A549 (cell line): ENCODE measurements around the gene ITIH6. TPM values are rescaled to one million over a fixed set of nuclear protein-coding genes. Genes with fewer than 3 reads are reported as not detected.
"Not testable (repeated sequence)": the region's sequence is repeated elsewhere in the genome, so short reads cannot be mapped to it uniquely, and the experiment has no call there.

Source experiments
- ATAC-seq, 2 experiments: fragments of 200-7000 bp in 1 of 2; fragments of >200 bp in 1 of 2; cut with Nextera tagmentation in 1 of 2; cut with Tn5 transposase in 1 of 2; 3 replicates each; pipeline versions ENCODE4 v1.8.0 to v1.9.1; 2018 to 2020; ENCODE audit warnings: mild to moderate bottlenecking in 1 of 2, moderate library complexity in 1 of 2
- CTCF ChIA-PET: fragments of 300-600 bp; sonication (Branson Sonifier 250); formaldehyde crosslinking; extraction: SDS; loops from one replicate; lab custom pipeline; 2021; ENCODE audit warnings: antibody characterized with exemption, inconsistent platforms; lab: Yijun Ruan, JAX
- POLR2A ChIA-PET: fragments of 350-600 bp; formaldehyde crosslinking; extraction: SDS; loops from one replicate; lab custom pipeline; 2021; ENCODE audit warnings: antibody characterized with exemption, inconsistent platforms; lab: Yijun Ruan, JAX
- DNase-seq, 2 experiments: peaks; one replicate each; pipeline versions ENCODE4 v3.0.0 to v3.0.0-alpha.2; 2011 to 2016; ENCODE audit warnings: low read depth in 1 of 2, low spot score in 1 of 2
- FAIRE-seq: peaks from 2 replicates; lab custom pipeline; 2011; peaks lifted over from hg19 to GRCh38; lab: Jason Lieb, UNC
- H3K27ac ChIP-seq, 2 experiments: fragments of >200 bp; sonication (Bioruptor Twin); formaldehyde crosslinking; 3 replicates each; pipeline ENCODE4 v1.5.1; 2016 to 2017
- H3K4me1 ChIP-seq: fragments of >200 bp; sonication (Bioruptor Twin); formaldehyde crosslinking; 3 replicates; pipeline ENCODE4 v1.6.1; 2016
- H3K4me2 ChIP-seq: fragments of >200 bp; sonication (Bioruptor Twin); formaldehyde crosslinking; 3 replicates; pipeline ENCODE4 v1.6.1; 2016
- H3K4me3 ChIP-seq: fragments of >200 bp; sonication (Bioruptor Twin); formaldehyde crosslinking; 3 replicates; pipeline ENCODE4 v1.5.1; 2016
- H3K9me3 ChIP-seq: fragments of >200 bp; sonication (Bioruptor Twin); formaldehyde crosslinking; 3 replicates; pipeline ENCODE4 v1.6.1; 2016
- CEBPB ChIP-seq, 2 experiments: fragments of >200 bp in 1 of 2; sonication (Bioruptor Twin) in 1 of 2; formaldehyde crosslinking in 1 of 2; IDR thresholded peaks; 2 replicates each; pipeline ENCODE4 v1.6.1; 2012 to 2016
- CHD2 ChIP-seq: fragments of 150-350 bp; IDR thresholded peaks from 2 replicates; pipeline ENCODE4 v1.6.1; 2014; ENCODE audit warnings: low read length; ENCODE audit not compliant: partially characterized antibody
- CHD4 ChIP-seq: fragments of 200-600 bp; sonication (generic); IDR thresholded peaks from 2 replicates; pipeline ENCODE4 v1.6.1; 2016; ENCODE audit warnings: antibody characterized with exemption, mild to moderate bottlenecking, borderline replicate concordance
- EHMT2 ChIP-seq: fragments of 200-600 bp; sonication (generic); IDR thresholded peaks from 2 replicates; pipeline ENCODE4 v1.6.1; 2016; ENCODE audit warnings: antibody characterized with exemption, low read depth, mild to moderate bottlenecking, moderate library complexity
- FOXS1 ChIP-seq: fragments of 250-450 bp; sonication (Bioruptor Pico); IDR thresholded peaks from 2 replicates; pipeline ENCODE4 v1.5.0; 2020; ENCODE audit warnings: mild to moderate bottlenecking, moderate library complexity
- JUNB ChIP-seq: fragments of >200 bp; sonication (Bioruptor Twin); formaldehyde crosslinking; IDR thresholded peaks from 2 replicates; pipeline ENCODE4 v1.6.1; 2016
- KDM1A ChIP-seq: fragments of 200-600 bp; sonication (generic); IDR thresholded peaks from 2 replicates; pipeline ENCODE4 v1.6.1; 2016; ENCODE audit warnings: low read depth, mild to moderate bottlenecking
- KDM5A ChIP-seq: fragments of 200-600 bp; sonication (generic); IDR thresholded peaks from 2 replicates; pipeline ENCODE4 v1.6.1; 2016; ENCODE audit warnings: antibody characterized with exemption, mild to moderate bottlenecking
- MYC ChIP-seq: IDR thresholded peaks from 2 replicates; pipeline ENCODE4 v1.6.1; 2012; ENCODE audit warnings: mild to moderate bottlenecking, inconsistent platforms, low read length, improper control_type of control experiment, borderline replicate concordance
- NPAS2 ChIP-seq: fragments of 250-450 bp; sonication (Bioruptor Pico); IDR thresholded peaks from 2 replicates; pipeline ENCODE4 v1.8.0; 2022; ENCODE audit warnings: mild to moderate bottlenecking, moderate library complexity, borderline replicate concordance
- POLR2A ChIP-seq: IDR thresholded peaks from 2 replicates; pipeline ENCODE4 v1.6.1; 2012; ENCODE audit warnings: mild to moderate bottlenecking, low read length
- RARB ChIP-seq: fragments of 250-450 bp; sonication (Bioruptor Pico); IDR thresholded peaks from 2 replicates; pipeline ENCODE4 v1.8.0; 2021; ENCODE audit warnings: mild to moderate bottlenecking, moderate library complexity
- RFX5 ChIP-seq: fragments of 450-650 bp; IDR thresholded peaks from 2 replicates; pipeline ENCODE4 v1.7.1; 2014; ENCODE audit warnings: antibody characterized with exemption, mild to moderate bottlenecking, moderate library complexity
- RNF2 ChIP-seq: fragments of 200-600 bp; sonication (generic); IDR thresholded peaks from 2 replicates; pipeline ENCODE4 v1.6.1; 2016; ENCODE audit warnings: low read depth, mild to moderate bottlenecking, antibody characterized with exemption, moderate library complexity, borderline replicate concordance
- TP53 ChIP-seq: fragments of 250-450 bp; sonication (Bioruptor Pico); IDR thresholded peaks from 2 replicates; pipeline ENCODE4 v1.5.0; 2021; ENCODE audit warnings: mild to moderate bottlenecking, moderate library complexity
- ZSCAN20 ChIP-seq: fragments of 250-450 bp; sonication (Bioruptor Pico); IDR thresholded peaks from 2 replicates; pipeline ENCODE4 v1.8.0; 2022; ENCODE audit warnings: mild to moderate bottlenecking, moderate library complexity
- WGBS: methylation state at CpG from one replicate; pipeline ENCODE4 v1.1.6; 2017; ENCODE audit errors: missing lambda C conversion rate; 5-methylcytosine and 5-hydroxymethylcytosine counted together
- polyA plus RNA-seq, 4 experiments: library from polyadenylated mRNA; depleted of rRNA in 3 of 4; stranded (reverse); fragments of >200 nt; fragmentation: RNase III in 1 of 4; extraction: RNeasy Plus Mini Kit Qiagen cat#74134 plus additional on column Dnase treatment in 1 of 4; gene quantifications; 2 replicates in 3 of 4; 3 replicates in 1 of 4; pipeline ENCODE4 v1.2.3, GENCODE V29; 2011 to 2017
- TF ChIP-seq, protein P1 (sequence below): IDR thresholded peaks from 2 replicates; pipeline ENCODE4 v1.6.1; 2012
- TF ChIP-seq, protein P2 (sequence below): fragments of 200-600 bp; sonication (generic); IDR thresholded peaks from 2 replicates; pipeline ENCODE4 v1.6.1; 2016; ENCODE audit warnings: antibody characterized with exemption, mild to moderate bottlenecking, moderate library complexity
- TF ChIP-seq, protein P3 (sequence below): fragments of 450-650 bp; IDR thresholded peaks from 2 replicates; pipeline ENCODE4 v1.6.1; 2014; ENCODE audit warnings: antibody characterized with exemption

ITIH6 gene
- polyA plus RNA-seq, 2 of the 4 experiments (the other 2 are of a cell fraction), result 0.04 TPM; not detected in 1

DNA sequence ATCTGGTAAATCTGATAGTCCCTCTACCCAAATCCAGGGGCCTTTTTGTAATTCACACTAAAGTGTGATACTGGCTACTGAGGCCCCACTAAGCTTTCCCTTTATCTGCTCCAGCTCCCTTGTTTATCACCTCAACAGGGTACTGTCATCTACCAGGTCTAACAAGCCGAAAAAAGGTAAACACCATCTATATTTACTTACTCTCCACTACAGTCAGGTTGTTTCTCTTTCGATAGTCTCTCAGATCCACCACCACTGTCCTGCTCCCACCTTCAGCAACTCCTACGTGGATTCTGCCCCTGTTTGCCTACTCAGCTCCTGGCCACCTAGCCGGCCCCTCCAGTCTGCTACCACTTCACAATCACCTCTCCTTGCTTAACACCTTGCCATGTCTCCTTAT lies 3.3 kb downstream of the ITIH6 start:
- DNase-seq, result no peak
- no peaks in the 10 kb centered on the region for H3K9me3 ChIP-seq
- POLR2A ChIA-PET, result no interaction called here
- H3K4me3 ChIP-seq, result no peak overlapping the region
- no peak overlapping the region for H3K27ac ChIP-seq
- TF ChIP-seq CEBPB (IDR thresholded peaks at IDR 0.05) (no peak), CHD2 (no peak), POLR2A (no peak), MYC (no peak), RFX5 (no peak), FOXS1 (CRISPR knock-in tag) (no peak), RNF2 (no peak), KDM1A (no peak), CHD4 (no peak), KDM5A (no peak), NPAS2 (CRISPR knock-in tag) (no peak), TP53 (CRISPR knock-in tag) (no peak), JUNB (no peak), RARB (no peak), EHMT2 (no peak)
- TF ChIP-seq, protein P1, sequence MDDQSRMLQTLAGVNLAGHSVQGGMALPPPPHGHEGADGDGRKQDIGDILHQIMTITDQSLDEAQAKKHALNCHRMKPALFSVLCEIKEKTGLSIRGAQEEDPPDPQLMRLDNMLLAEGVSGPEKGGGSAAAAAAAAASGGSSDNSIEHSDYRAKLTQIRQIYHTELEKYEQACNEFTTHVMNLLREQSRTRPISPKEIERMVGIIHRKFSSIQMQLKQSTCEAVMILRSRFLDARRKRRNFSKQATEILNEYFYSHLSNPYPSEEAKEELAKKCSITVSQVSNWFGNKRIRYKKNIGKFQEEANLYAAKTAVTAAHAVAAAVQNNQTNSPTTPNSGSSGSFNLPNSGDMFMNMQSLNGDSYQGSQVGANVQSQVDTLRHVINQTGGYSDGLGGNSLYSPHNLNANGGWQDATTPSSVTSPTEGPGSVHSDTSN, result no peak
- TF ChIP-seq, protein P2, sequence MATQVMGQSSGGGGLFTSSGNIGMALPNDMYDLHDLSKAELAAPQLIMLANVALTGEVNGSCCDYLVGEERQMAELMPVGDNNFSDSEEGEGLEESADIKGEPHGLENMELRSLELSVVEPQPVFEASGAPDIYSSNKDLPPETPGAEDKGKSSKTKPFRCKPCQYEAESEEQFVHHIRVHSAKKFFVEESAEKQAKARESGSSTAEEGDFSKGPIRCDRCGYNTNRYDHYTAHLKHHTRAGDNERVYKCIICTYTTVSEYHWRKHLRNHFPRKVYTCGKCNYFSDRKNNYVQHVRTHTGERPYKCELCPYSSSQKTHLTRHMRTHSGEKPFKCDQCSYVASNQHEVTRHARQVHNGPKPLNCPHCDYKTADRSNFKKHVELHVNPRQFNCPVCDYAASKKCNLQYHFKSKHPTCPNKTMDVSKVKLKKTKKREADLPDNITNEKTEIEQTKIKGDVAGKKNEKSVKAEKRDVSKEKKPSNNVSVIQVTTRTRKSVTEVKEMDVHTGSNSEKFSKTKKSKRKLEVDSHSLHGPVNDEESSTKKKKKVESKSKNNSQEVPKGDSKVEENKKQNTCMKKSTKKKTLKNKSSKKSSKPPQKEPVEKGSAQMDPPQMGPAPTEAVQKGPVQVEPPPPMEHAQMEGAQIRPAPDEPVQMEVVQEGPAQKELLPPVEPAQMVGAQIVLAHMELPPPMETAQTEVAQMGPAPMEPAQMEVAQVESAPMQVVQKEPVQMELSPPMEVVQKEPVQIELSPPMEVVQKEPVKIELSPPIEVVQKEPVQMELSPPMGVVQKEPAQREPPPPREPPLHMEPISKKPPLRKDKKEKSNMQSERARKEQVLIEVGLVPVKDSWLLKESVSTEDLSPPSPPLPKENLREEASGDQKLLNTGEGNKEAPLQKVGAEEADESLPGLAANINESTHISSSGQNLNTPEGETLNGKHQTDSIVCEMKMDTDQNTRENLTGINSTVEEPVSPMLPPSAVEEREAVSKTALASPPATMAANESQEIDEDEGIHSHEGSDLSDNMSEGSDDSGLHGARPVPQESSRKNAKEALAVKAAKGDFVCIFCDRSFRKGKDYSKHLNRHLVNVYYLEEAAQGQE, result no peak
- TF ChIP-seq, protein P3, sequence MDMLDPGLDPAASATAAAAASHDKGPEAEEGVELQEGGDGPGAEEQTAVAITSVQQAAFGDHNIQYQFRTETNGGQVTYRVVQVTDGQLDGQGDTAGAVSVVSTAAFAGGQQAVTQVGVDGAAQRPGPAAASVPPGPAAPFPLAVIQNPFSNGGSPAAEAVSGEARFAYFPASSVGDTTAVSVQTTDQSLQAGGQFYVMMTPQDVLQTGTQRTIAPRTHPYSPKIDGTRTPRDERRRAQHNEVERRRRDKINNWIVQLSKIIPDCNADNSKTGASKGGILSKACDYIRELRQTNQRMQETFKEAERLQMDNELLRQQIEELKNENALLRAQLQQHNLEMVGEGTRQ, result no peak
- 12% methylated on average over 4 of the region's 4 CpGs for WGBS
- no peaks in the 10 kb centered on the region for H3K4me1 ChIP-seq
- no peak for ATAC-seq
- H3K4me2 ChIP-seq, result no peak overlapping the region
- FAIRE-seq, result no peak
- CTCF ChIA-PET, result no interaction called here

DNA sequence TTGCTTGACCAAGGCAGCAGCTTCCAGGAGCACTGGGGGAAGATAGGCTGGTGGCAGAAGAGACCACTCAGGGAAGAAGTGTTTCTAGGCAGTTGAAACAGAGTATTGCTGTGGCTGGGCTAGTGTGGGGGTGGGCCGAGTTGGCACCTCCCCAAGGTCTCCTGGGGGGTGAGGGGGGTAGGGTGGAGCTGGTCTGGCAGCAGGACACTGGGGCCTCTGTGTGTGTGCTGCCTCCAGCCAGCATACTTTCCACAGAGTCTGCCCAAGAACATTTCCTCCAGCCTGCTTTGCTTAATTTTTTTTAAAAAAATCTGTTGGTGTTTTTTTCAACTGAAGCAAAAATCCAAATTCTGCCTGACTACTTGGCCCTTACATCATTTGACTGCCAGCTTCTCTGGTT lies 4.0 kb downstream of the ITIH6 start:
- H3K4me2 ChIP-seq, result no peak overlapping the region
- DNase-seq (no peak), FAIRE-seq (no peak), ATAC-seq (no peak)
- no peak overlapping the region for H3K4me3 ChIP-seq
- no peaks in the 10 kb centered on the region for H3K4me1 ChIP-seq
- no peak overlapping the region for H3K27ac ChIP-seq
- POLR2A ChIA-PET, result no interaction called here
- H3K9me3 ChIP-seq, result no peaks in the 10 kb centered on the region
- CTCF ChIA-PET, result no interaction called here
- TF ChIP-seq ZSCAN20, result no peak
- no peak for TF ChIP-seq KDM5A
- no CpG with 5 or more reads among the region's 1 CpG for WGBS

DNA sequence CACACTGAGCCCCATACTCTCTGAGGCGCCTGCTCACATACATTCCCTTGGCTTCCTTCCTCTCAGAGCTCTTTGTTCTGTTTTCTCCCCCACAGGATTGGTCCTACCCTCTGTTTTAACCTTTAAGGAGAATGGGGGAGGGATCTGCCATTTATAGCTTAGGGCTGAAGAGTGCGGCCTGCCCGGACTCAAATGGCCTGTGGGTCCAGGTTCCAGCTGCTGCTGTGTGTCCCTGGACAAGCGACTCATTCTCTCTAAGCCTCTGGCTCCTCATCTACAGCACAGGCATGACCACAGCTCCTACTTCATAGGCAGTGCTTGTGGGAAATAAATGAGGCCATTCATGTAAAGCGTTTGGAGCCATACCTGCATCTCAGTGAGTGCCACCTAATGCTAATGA lies 8.7 kb downstream of the ITIH6 start:
- POLR2A ChIA-PET, H3K4me3 ChIP-seq, H3K27ac ChIP-seq, ATAC-seq, H3K9me3 ChIP-seq, DNase-seq, H3K4me1 ChIP-seq, CTCF ChIA-PET, H3K4me2 ChIP-seq: not testable (repeated sequence)
- FAIRE-seq, result peak; percentile 95
- WGBS, result 50% methylated on average over 3 of the region's 5 CpGs
